ENCODE data around the gene GON4L. TPM values are rescaled to one million over a fixed set of nuclear protein-coding genes. Genes with fewer than 3 reads are reported as not detected.

GON4L gene
- total and polyA plus RNA-seq, 8 donors, result 9.3 to 68.7 (median 39.0) TPM

- Histone ChIP-seq H3K27me3 (no peaks in the 10 kb centered on the region), H3K36me3 (peaks cover 0 to 3% (median 0%) of the 10 kb centered on the region in 4 donors), H3K27ac (no peak overlapping the region), H3K4me3 (no peak overlapping the region), H3K4me1 (peaks cover 8 to 19% (median 16%) of the 10 kb centered on the region in 4 donors), H3K9me3 (no peaks in the 10 kb centered on the region)
- DNase-seq, result no peak
- TF ChIP-seq POLR2AphosphoS5 (IDR thresholded peaks at IDR 0.05) (no peak), EP300 (IDR thresholded peaks at IDR 0.05) (no peak), CTCF (IDR thresholded peaks at IDR 0.05) (no peak), POLR2A (IDR thresholded peaks at IDR 0.05) (no peak)
- 55 to 69% (median 57%) methylated on average over 3 of the region's 3 CpGs for WGBS, 5 donors
- intact Hi-C loops (cut with DNase I; ENCODE audit: low total_unique reads), result no loop called here
Measured at GRCh38 chr1:155890251-155890650, 33.2 kb upstream of the GON4L start.

GRCh38 chr1:155889566-155889965 lies 32.6 kb upstream of the GON4L start:
- Histone ChIP-seq H3K4me1 (peaks cover 8 to 19% (median 16%) of the 10 kb centered on the region in 4 donors), H3K4me3 (no peak overlapping the region), H3K9me3 (no peaks in the 10 kb centered on the region), H3K36me3 (peaks cover 0 to 3% (median 0%) of the 10 kb centered on the region in 4 donors), H3K27ac (no peak overlapping the region), H3K27me3 (no peaks in the 10 kb centered on the region)
- no peak for DNase-seq
- intact Hi-C loops (cut with DNase I; ENCODE audit: low total_unique reads), result no loop called here
- TF ChIP-seq EP300 (IDR thresholded peaks at IDR 0.05) (no peak), POLR2A (IDR thresholded peaks at IDR 0.05) (no peak), POLR2AphosphoS5 (IDR thresholded peaks at IDR 0.05) (no peak), CTCF (IDR thresholded peaks at IDR 0.05) (no peak)
- 51 to 73% (median 68%) methylated on average over 2 of the region's 2 CpGs for WGBS, 5 donors

- Histone ChIP-seq H3K27me3 (no peaks in the 10 kb centered on the region), H3K36me3 (peaks cover 0 to 5% (median under 1%) of the 10 kb centered on the region in 4 donors), H3K9me3 (no peaks in the 10 kb centered on the region), H3K4me3 (no peak overlapping the region), H3K27ac (no peak overlapping the region), H3K4me1 (peaks cover 6 to 10% (median 9%) of the 10 kb centered on the region in 4 donors)
- intact Hi-C loops (cut with DNase I; ENCODE audit: low total_unique reads), result no loop called here
- WGBS, 5 donors, result 92 to 99% (median 97%) methylated on average over 5 of the region's 5 CpGs
- no peak for DNase-seq
- TF ChIP-seq POLR2A (IDR thresholded peaks at IDR 0.05), result no peak
Measured at GRCh38 chr1:155888481-155888880, 31.5 kb upstream of the GON4L start.

- no peaks in the 10 kb centered on the region for H3K4me1 ChIP-seq
- peaks cover 4 to 39% (median 21%) of the 10 kb centered on the region in 4 donors for H3K36me3 ChIP-seq
- TF ChIP-seq POLR2A (IDR thresholded peaks at IDR 0.05) (no peak), POLR2AphosphoS5 (IDR thresholded peaks at IDR 0.05) (no peak), CTCF (IDR thresholded peaks at IDR 0.05) (no peak), EP300 (IDR thresholded peaks at IDR 0.05) (no peak)
- H3K4me3 ChIP-seq, result no peak overlapping the region
- no peaks in the 10 kb centered on the region for H3K9me3 ChIP-seq
- no peak for DNase-seq
- intact Hi-C loops (cut with DNase I; ENCODE audit: low total_unique reads), result no loop called here
- no peak overlapping the region for H3K27ac ChIP-seq
- no peaks in the 10 kb centered on the region for H3K27me3 ChIP-seq
Measured at GRCh38 chr1:155884982-155885381, 28.0 kb upstream of the GON4L start.

- intact Hi-C loops (cut with DNase I; ENCODE audit: low total_unique reads), result no loop called here
- Histone ChIP-seq H3K27ac (no peak overlapping the region), H3K4me3 (no peak overlapping the region), H3K36me3 (peaks cover 4 to 41% (median 21%) of the 10 kb centered on the region in 4 donors), H3K9me3 (no peaks in the 10 kb centered on the region), H3K4me1 (no peaks in the 10 kb centered on the region), H3K27me3 (no peaks in the 10 kb centered on the region)
- DNase-seq, result no peak
- 55 to 67% (median 63%) methylated on average over 9 of the region's 9 CpGs for WGBS, 5 donors
- TF ChIP-seq EP300 (IDR thresholded peaks at IDR 0.05) (no peak), CTCF (IDR thresholded peaks at IDR 0.05) (no peak), POLR2AphosphoS5 (IDR thresholded peaks at IDR 0.05) (no peak)
Measured at GRCh38 chr1:155884031-155884960, 27.3 kb upstream of the GON4L start.
